Type B pancreatic cell (in vitro differentiated cells): Measurements from ENCODE around the gene CHCHD6. TPM values are rescaled to one million over a fixed set of nuclear protein-coding genes. Genes with fewer than 3 reads are reported as not detected.
A peak's percentile ranks its signal among the peaks of the same experiment; 100 is the strongest.

ENCODE experiments used
- DNase-seq: peaks from one replicate; pipeline ENCODE4 v3.0.0; 2021; ENCODE audit warnings: mixed read lengths; ENCODE audit not compliant: unreplicated experiment; ENCODE audit errors: extremely low spot score
- H3K27ac Mint-ChIP-seq: 2 replicates; pipeline ENCODE4 v1.8.0; 2021; ENCODE audit warnings: mild to moderate bottlenecking, mixed read lengths
- H3K27me3 Mint-ChIP-seq: 2 replicates; pipeline ENCODE4 v1.8.0; 2021; ENCODE audit warnings: mixed read lengths
- H3K36me3 Mint-ChIP-seq: 2 replicates; pipeline ENCODE4 v1.8.0; 2021; ENCODE audit warnings: mixed read lengths
- H3K4me1 Mint-ChIP-seq: one replicate; pipeline ENCODE4 v1.8.0; 2021; ENCODE audit warnings: mixed read lengths; ENCODE audit not compliant: unreplicated experiment
- H3K4me3 Mint-ChIP-seq: 2 replicates; pipeline ENCODE4 v1.8.0; 2021; ENCODE audit warnings: mild to moderate bottlenecking, mixed read lengths
- H3K9me3 Mint-ChIP-seq: 2 replicates; pipeline ENCODE4 v1.8.0; 2021; ENCODE audit warnings: mixed read lengths
- CTCF ChIP-seq: fragments of 200-600 bp; sonication (generic); conservative IDR thresholded peaks from 2 replicates; pipeline ENCODE4 v1.5.0; 2021; ENCODE audit warnings: antibody characterized with exemption, mild to moderate bottlenecking
- total RNA-seq: library from RNA; stranded (reverse); gene quantifications from 2 replicates; pipeline ENCODE4 v1.2.1, GENCODE V29; 2021; ENCODE audit warnings: low replicate concordance

Gene CHCHD6
- total RNA-seq, 1 donor from 2014 or later: 17.5 TPM

GRCh38 chr3:126982126-126982470 lies 278.1 kb downstream of the CHCHD6 start:
- Mint-ChIP-seq H3K9me3 (no peaks in the 10 kb centered on the region), H3K27me3 (peaks cover 26% of the 10 kb centered on the region), H3K4me1 (peaks cover 8% of the 10 kb centered on the region), H3K4me3 (peak overlapping the region; percentile 81), H3K27ac (peak overlapping the region; percentile 43), H3K36me3 (no peaks in the 10 kb centered on the region)
- no peak for DNase-seq
- no peak for TF ChIP-seq CTCF

- Mint-ChIP-seq H3K27ac (peak within 1 kb of the TSS; percentile 43), H3K4me3 (peak within 1 kb of the TSS; percentile 81), H3K36me3 (no peaks in the 10 kb centered on the region), H3K4me1 (peaks cover 8% of the 10 kb centered on the region), H3K27me3 (peaks cover 26% of the 10 kb centered on the region), H3K9me3 (no peaks in the 10 kb centered on the region)
- DNase-seq: peak; percentile 85
- peak; percentile 95 for TF ChIP-seq CTCF
These were observed 278.6 kb downstream of the CHCHD6 start, which contains the start of gene PLXNA1 for GRCh38 chr3:126982471-126983175. TSS of gene PLXNA1 (plus strand) at chr3:126983115. CDS start at chr3:126988594, 5,479 bp downstream.

GRCh38 chr3:126983276-126983652 lies 279.2 kb downstream of the CHCHD6 start:
- no peak for TF ChIP-seq CTCF
- no peak for DNase-seq
- Mint-ChIP-seq H3K36me3 (no peaks in the 10 kb centered on the region), H3K4me3 (no peak overlapping the region), H3K27ac (no peak overlapping the region), H3K9me3 (no peaks in the 10 kb centered on the region), H3K27me3 (peaks cover 25% of the 10 kb centered on the region), H3K4me1 (peaks cover 8% of the 10 kb centered on the region)

GRCh38 chr3:126983653-126984390 lies 279.8 kb downstream of the CHCHD6 start:
- TF ChIP-seq CTCF: no peak
- no peaks in the 10 kb centered on the region for H3K36me3 Mint-ChIP-seq
- no peak for DNase-seq
- no peaks in the 10 kb centered on the region for H3K9me3 Mint-ChIP-seq
- no peak overlapping the region for H3K27ac Mint-ChIP-seq
- peaks cover 20% of the 10 kb centered on the region for H3K27me3 Mint-ChIP-seq
- peaks cover 8% of the 10 kb centered on the region for H3K4me1 Mint-ChIP-seq
- H3K4me3 Mint-ChIP-seq: peak overlapping the region; percentile 81

GRCh38 chr3:126984391-126985131 lies 280.5 kb downstream of the CHCHD6 start:
- no peak overlapping the region for H3K27ac Mint-ChIP-seq
- no peak for DNase-seq
- H3K27me3 Mint-ChIP-seq: peaks cover 14% of the 10 kb centered on the region
- peaks cover 8% of the 10 kb centered on the region for H3K4me1 Mint-ChIP-seq
- no peaks in the 10 kb centered on the region for H3K9me3 Mint-ChIP-seq
- H3K36me3 Mint-ChIP-seq: peaks cover 4% of the 10 kb centered on the region
- peak overlapping the region; percentile 81 for H3K4me3 Mint-ChIP-seq
- no peak for TF ChIP-seq CTCF
